Sigmoid colon (tissue), 4 donors: ENCODE data around the gene SMYD2.

Experiments
- CTCF ChIP-seq, 4 experiments: fragments of 450-650 bp in 3 of 4; fragments of 200-600 bp in 1 of 4; IDR thresholded peaks; one replicate each; pipeline ENCODE4 v1.5.1; 2016 to 2019; ENCODE audit warnings: antibody characterized with exemption in 4 of 4, mild to moderate bottlenecking in 3 of 4, moderate library complexity in 2 of 4
- POLR2A ChIP-seq, 2 donors: fragments of 450-650 bp; IDR thresholded peaks; one replicate each; pipeline ENCODE4 v1.6.1; 2016; ENCODE audit warnings: antibody characterized with exemption in 2 of 2, mild to moderate bottlenecking in 2 of 2, moderate library complexity in 2 of 2
- POLR2AphosphoS5 ChIP-seq, 4 donors: sonication (generic); formaldehyde crosslinking; IDR thresholded peaks; one replicate each; pipeline ENCODE4 v1.6.1; 2017; ENCODE audit warnings: antibody characterized with exemption in 4 of 4

- TF ChIP-seq CTCF (IDR thresholded peaks at IDR 0.05) (no peak), POLR2A (IDR thresholded peaks at IDR 0.05) (no peak), POLR2AphosphoS5 (IDR thresholded peaks at IDR 0.05) (no peak)
Observed at GRCh38 chr1:214352838-214353237, 71.9 kb downstream of the SMYD2 start.
